COLO668 (cell line): Measurements from ENCODE around the gene TMEM186.
A peak's percentile ranks its signal among the peaks of the same experiment; 100 is the strongest.
"Not testable (repeated sequence)": the region's sequence is repeated elsewhere in the genome, so short reads cannot be mapped to it uniquely, and the experiment has no call there.

Experiments
- DNase-seq: peaks from one replicate; lab custom pipeline; 2025; ENCODE audit not compliant: unreplicated experiment; lab: John Stamatoyannopoulos, UW

The TMEM186 gene

GRCh38 chr16:8812162-8812843 is 14.9 kb upstream of the TMEM186 start:
- no peak for DNase-seq

GRCh38 chr16:8808613-8809353 is 11.3 kb upstream of the TMEM186 start:
- no peak for DNase-seq

GRCh38 chr16:8808009-8808408 is 10.6 kb upstream of the TMEM186 start:
- DNase-seq = no peak

GRCh38 chr16:8807189-8807588 is 9.8 kb upstream of the TMEM186 start:
- DNase-seq = no peak

GRCh38 chr16:8806272-8806983 is 9.0 kb upstream of the TMEM186 start:
- DNase-seq = no peak

- no peak for DNase-seq
Observed at GRCh38 chr16:8804313-8804712, 6.9 kb upstream of the TMEM186 start.

- DNase-seq = not testable (repeated sequence)
Observed at GRCh38 chr16:8803733-8804132, 6.3 kb upstream of the TMEM186 start.

GRCh38 chr16:8801701-8802100 is 4.3 kb upstream of the TMEM186 start:
- no peak for DNase-seq

- no peak for DNase-seq
Observed at GRCh38 chr16:8798535-8799157, 1.2 kb upstream of the TMEM186 start.

- peak; percentile 26 for DNase-seq
Observed at GRCh38 chr16:8798174-8798527, 712 bp upstream of the TMEM186 start.

- no peak for DNase-seq
Observed at GRCh38 chr16:8796469-8797363, 723 bp downstream of the TMEM186 start.

- DNase-seq = no peak
Observed at GRCh38 chr16:8795818-8796217, 1.6 kb downstream of the TMEM186 start.

- peak; percentile 13 for DNase-seq
Observed at GRCh38 chr16:8795091-8795490, 2.3 kb downstream of the TMEM186 start.

- DNase-seq = no peak
Observed at GRCh38 chr16:8788578-8789172, 8.8 kb downstream of the TMEM186 start.

GRCh38 chr16:8786316-8786715 is 11.1 kb downstream of the TMEM186 start:
- DNase-seq = not testable (repeated sequence)

- DNase-seq = no peak
Observed at GRCh38 chr16:8785408-8785807, 12.0 kb downstream of the TMEM186 start.

GRCh38 chr16:8782673-8783072 is 14.8 kb downstream of the TMEM186 start:
- DNase-seq = no peak

GRCh38 chr16:8781797-8782196 is 15.6 kb downstream of the TMEM186 start:
- DNase-seq = no peak

GRCh38 chr16:8777217-8777616 is 20.2 kb downstream of the TMEM186 start:
- no peak for DNase-seq

- DNase-seq = no peak
Observed at GRCh38 chr16:8776129-8776584, 21.3 kb downstream of the TMEM186 start.
